ENCODE measurements around the gene PIBF1. TPM values are rescaled to one million over a fixed set of nuclear protein-coding genes. Genes with fewer than 3 reads are reported as not detected.
A peak's percentile ranks its signal among the peaks of the same experiment; 100 is the strongest.

Gene PIBF1
- total and polyA plus RNA-seq, 2 donors (not counting 1 experiment from before 2014, with no cell fraction given) = 9.6 to 25.1 TPM

- Histone ChIP-seq H2AFZ (ENCODE audit: low read length) (peak within 1 kb of the TSS; percentile 77), H4K20me1 (ENCODE audit: control insufficient read depth, extremely low read depth, insufficient read depth, low read length) (no peaks in the 10 kb centered on the region), H3K9ac (ENCODE audit: insufficient read depth, low read length) (peak within 1 kb of the TSS; percentile 56), H3K9me3 (ENCODE audit: control insufficient read depth, insufficient read depth, low read depth, low read length) (no peaks in the 10 kb centered on the region), H3K4me2 (ENCODE audit: extremely low read depth, insufficient read depth, low read length) (peak within 1 kb of the TSS; percentile 95), H3K4me1 (ENCODE audit: control insufficient read depth, extremely low read depth, insufficient read depth, low read length) (no peaks in the 10 kb centered on the region), H3K79me2 (ENCODE audit: control insufficient read depth, insufficient read depth, low read length) (no peaks in the 10 kb centered on the region), H3K4me3 (replicated peaks in 1 of 4; ENCODE audit: control extremely low read depth in 1 of 4, insufficient read depth in 1 of 4, low read depth in 3 of 4, low read length in 4 of 4) (peak within 1 kb of the TSS; percentile 65 to 77 (median 70)), H3K27me3 (ENCODE audit: control insufficient read depth, insufficient read depth, low read length) (no peaks in the 10 kb centered on the region), H3K27ac (ENCODE audit: insufficient read depth, low read length) (peak within 1 kb of the TSS; percentile 29), H3K36me3 (ENCODE audit: control insufficient read depth, insufficient read depth, low read length) (no peaks in the 10 kb centered on the region)
- DNase-seq (ENCODE audit: low read depth in 2 of 2) = peak; percentile 85 to 94
- TF ChIP-seq EZH2 (IDR thresholded peaks at IDR 0.05; ENCODE audit: low read length, missing control alignments) = no peak
Observed at GRCh38 chr13:73058736-73059459, 277.0 kb downstream of the PIBF1 start, which contains the start of gene KLF5. Gene KLF5, plus strand, starts transcription at chr13:73059005. Its CDS starts 323 bp downstream, at chr13:73059328.

GRCh38 chr13:73059460-73060250 lies 277.7 kb downstream of the PIBF1 start:
- H2AFZ ChIP-seq (ENCODE audit: low read length) = peak overlapping the region; percentile 48
- H3K9me3 ChIP-seq (ENCODE audit: control insufficient read depth, insufficient read depth, low read depth, low read length) = no peaks in the 10 kb centered on the region
- peak overlapping the region; percentile 26 to 74 (median 66) for H3K4me3 ChIP-seq (replicated peaks in 1 of 4; ENCODE audit: control extremely low read depth in 1 of 4, insufficient read depth in 1 of 4, low read depth in 3 of 4, low read length in 4 of 4)
- no peaks in the 10 kb centered on the region for H3K79me2 ChIP-seq (ENCODE audit: control insufficient read depth, insufficient read depth, low read length)
- H3K4me2 ChIP-seq (ENCODE audit: extremely low read depth, insufficient read depth, low read length) = peak overlapping the region; percentile 91
- DNase-seq (ENCODE audit: low read depth in 2 of 2) = peak in 1 of 2 donors; percentile 36
- H3K36me3 ChIP-seq (ENCODE audit: control insufficient read depth, insufficient read depth, low read length) = no peaks in the 10 kb centered on the region
- H3K9ac ChIP-seq (ENCODE audit: insufficient read depth, low read length) = no peak overlapping the region
- H4K20me1 ChIP-seq (ENCODE audit: control insufficient read depth, extremely low read depth, insufficient read depth, low read length) = no peaks in the 10 kb centered on the region
- TF ChIP-seq, protein P1, sequence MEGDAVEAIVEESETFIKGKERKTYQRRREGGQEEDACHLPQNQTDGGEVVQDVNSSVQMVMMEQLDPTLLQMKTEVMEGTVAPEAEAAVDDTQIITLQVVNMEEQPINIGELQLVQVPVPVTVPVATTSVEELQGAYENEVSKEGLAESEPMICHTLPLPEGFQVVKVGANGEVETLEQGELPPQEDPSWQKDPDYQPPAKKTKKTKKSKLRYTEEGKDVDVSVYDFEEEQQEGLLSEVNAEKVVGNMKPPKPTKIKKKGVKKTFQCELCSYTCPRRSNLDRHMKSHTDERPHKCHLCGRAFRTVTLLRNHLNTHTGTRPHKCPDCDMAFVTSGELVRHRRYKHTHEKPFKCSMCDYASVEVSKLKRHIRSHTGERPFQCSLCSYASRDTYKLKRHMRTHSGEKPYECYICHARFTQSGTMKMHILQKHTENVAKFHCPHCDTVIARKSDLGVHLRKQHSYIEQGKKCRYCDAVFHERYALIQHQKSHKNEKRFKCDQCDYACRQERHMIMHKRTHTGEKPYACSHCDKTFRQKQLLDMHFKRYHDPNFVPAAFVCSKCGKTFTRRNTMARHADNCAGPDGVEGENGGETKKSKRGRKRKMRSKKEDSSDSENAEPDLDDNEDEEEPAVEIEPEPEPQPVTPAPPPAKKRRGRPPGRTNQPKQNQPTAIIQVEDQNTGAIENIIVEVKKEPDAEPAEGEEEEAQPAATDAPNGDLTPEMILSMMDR (conservative IDR thresholded peaks at IDR 0.05 in 1 of 2, IDR thresholded peaks at IDR 0.05 in 1 of 2; ENCODE audit: low read depth in 1 of 2, low read length in 2 of 2) = no peak
- TF ChIP-seq EZH2 (IDR thresholded peaks at IDR 0.05; ENCODE audit: low read length, missing control alignments) = no peak
- peak overlapping the region; percentile 29 for H3K27ac ChIP-seq (ENCODE audit: insufficient read depth, low read length)
- no peaks in the 10 kb centered on the region for H3K4me1 ChIP-seq (ENCODE audit: control insufficient read depth, extremely low read depth, insufficient read depth, low read length)
- no peaks in the 10 kb centered on the region for H3K27me3 ChIP-seq (ENCODE audit: control insufficient read depth, insufficient read depth, low read length)

DNA sequence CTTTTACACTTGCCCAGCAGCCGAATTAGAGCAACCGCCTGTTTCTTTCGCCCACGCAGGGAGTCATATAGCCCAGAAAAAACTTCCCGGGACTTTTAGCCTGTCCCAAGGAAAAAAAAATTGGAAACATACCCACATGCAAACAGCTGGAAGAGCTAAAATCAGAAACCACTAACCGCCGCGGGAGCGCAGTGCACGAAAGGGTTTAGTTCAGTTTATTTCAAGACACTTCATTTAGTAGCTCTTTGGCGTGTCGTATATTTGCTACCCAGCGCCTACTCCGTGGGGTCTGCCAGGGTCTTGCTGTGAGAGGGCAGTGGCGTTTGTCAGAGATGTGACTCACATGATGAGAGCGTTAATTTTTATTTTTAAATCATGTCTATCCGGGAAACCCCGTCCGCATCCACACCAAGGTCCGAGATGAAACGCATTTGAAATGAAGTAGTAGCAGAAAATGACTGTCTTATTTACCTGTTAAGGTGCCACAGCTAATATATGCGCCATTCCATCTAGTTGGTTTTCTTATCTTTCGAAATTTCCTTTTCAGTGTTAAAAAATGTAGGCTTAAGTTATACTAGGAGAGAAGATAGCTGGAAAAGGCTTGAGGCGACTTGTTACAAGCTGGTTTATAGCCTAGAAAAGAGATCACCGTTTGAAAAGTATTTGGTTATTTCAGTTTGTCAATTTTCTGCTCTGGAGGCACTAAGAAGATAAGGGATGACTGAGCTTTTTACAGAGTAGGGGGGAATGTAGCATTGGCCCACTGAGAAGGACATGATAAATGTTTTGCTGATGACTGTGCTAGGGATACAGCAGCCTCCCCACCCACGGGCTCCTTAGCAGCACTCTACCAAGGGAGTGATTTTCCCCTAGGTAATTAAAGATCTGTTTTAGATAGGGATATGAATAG lies 278.6 kb downstream of the PIBF1 start:
- H3K79me2 ChIP-seq (ENCODE audit: control insufficient read depth, insufficient read depth, low read length) = no peaks in the 10 kb centered on the region
- H4K20me1 ChIP-seq (ENCODE audit: control insufficient read depth, extremely low read depth, insufficient read depth, low read length) = no peaks in the 10 kb centered on the region
- H3K4me2 ChIP-seq (ENCODE audit: extremely low read depth, insufficient read depth, low read length) = peak overlapping the region; percentile 91
- H3K36me3 ChIP-seq (ENCODE audit: control insufficient read depth, insufficient read depth, low read length) = no peaks in the 10 kb centered on the region
- TF ChIP-seq EZH2 (IDR thresholded peaks at IDR 0.05; ENCODE audit: low read length, missing control alignments) = no peak
- TF ChIP-seq, protein P1 (conservative IDR thresholded peaks at IDR 0.05 in 1 of 2, IDR thresholded peaks at IDR 0.05 in 1 of 2; ENCODE audit: low read depth in 1 of 2, low read length in 2 of 2) = no peak
- no peaks in the 10 kb centered on the region for H3K27me3 ChIP-seq (ENCODE audit: control insufficient read depth, insufficient read depth, low read length)
- peak overlapping the region; percentile 20 for H2AFZ ChIP-seq (ENCODE audit: low read length)
- no peaks in the 10 kb centered on the region for H3K9me3 ChIP-seq (ENCODE audit: control insufficient read depth, insufficient read depth, low read depth, low read length)
- H3K27ac ChIP-seq (ENCODE audit: insufficient read depth, low read length) = no peak overlapping the region
- peak overlapping the region; percentile 26 to 74 (median 50) for H3K4me3 ChIP-seq (replicated peaks in 1 of 4; ENCODE audit: control extremely low read depth in 1 of 4, insufficient read depth in 1 of 4, low read depth in 3 of 4, low read length in 4 of 4)
- no peak overlapping the region for H3K9ac ChIP-seq (ENCODE audit: insufficient read depth, low read length)
- H3K4me1 ChIP-seq (ENCODE audit: control insufficient read depth, extremely low read depth, insufficient read depth, low read length) = no peaks in the 10 kb centered on the region
- DNase-seq (ENCODE audit: low read depth in 2 of 2) = peak; percentile 78 to 86

All from fibroblast of lung (primary cell).